ENCODE measurements around the gene FAM200C. TPM values are rescaled to one million over a fixed set of nuclear protein-coding genes. Genes with fewer than 3 reads are reported as not detected.

FAM200C gene
- total and polyA plus RNA-seq, 10 of the 15 experiments (the other 5 are each of a cell fraction or from before 2014, with no cell fraction given), result 1.0 to 5.4 (median 2.2) TPM

- Histone ChIP-seq H3K27me3 (replicated peaks in 1 of 2; ENCODE audit: control insufficient read depth in 2 of 2, insufficient read depth in 2 of 2, low read length in 1 of 2) (no peaks in the 10 kb centered on the region), H3K27ac (ENCODE audit: control insufficient read depth, insufficient read depth) (no peak overlapping the region), H3K36me3 (ENCODE audit: control insufficient read depth in 2 of 2, insufficient read depth in 2 of 2, low read length in 1 of 2) (no peaks in the 10 kb centered on the region; a peak in 1 of 4 replicates), H3K9ac (ENCODE audit: control insufficient read depth, insufficient read depth, low read length) (no peak overlapping the region), H2AFZ (ENCODE audit: control insufficient read depth, low read depth, low read length) (no peak overlapping the region), H3K4me1 (ENCODE audit: control insufficient read depth, insufficient read depth, low read length) (no peaks in the 10 kb centered on the region; the same call in 1 of the 2 replicates), H4K20me1 (ENCODE audit: control insufficient read depth, insufficient read depth) (no peaks in the 10 kb centered on the region), H3K4me3 (no peak overlapping the region), H3K4me2 (ENCODE audit: control insufficient read depth, insufficient read depth) (no peak overlapping the region), H3K79me2 (ENCODE audit: control insufficient read depth, insufficient read depth, low read length) (peaks cover 11% of the 10 kb centered on the region), H3K9me3 (replicated peaks; ENCODE audit: control insufficient read depth, insufficient read depth, low read length) (no peaks in the 10 kb centered on the region)
- CTCF ChIA-PET, result interaction anchor here (10.2 kb wide), 1 partner anchor 375 kb away, joined by 101 read pairs; no protein-coding TSS in a partner anchor
- RAD21 ChIA-PET (ENCODE audit: unreplicated experiment), result interaction anchor here (0.6 to 1.2 kb wide), 5 partner anchors 16 to 317 kb away, joined by 3 to 5 read pairs (median 3); no protein-coding TSS in a partner anchor
- POLR2A ChIA-PET, result interaction anchor here (1.2 to 1.8 kb wide), 2 partner anchors 21 to 25 kb away, joined by 4 to 11 read pairs; partner anchors contain the start of gene SLU7
- BruUV-seq (replicated peaks), result no TSS peak
- FAIRE-seq, result no peak
- intact Hi-C loops (cut with micrococcal nuclease; ENCODE audit: unreplicated experiment), result no loop called here
- no peak for DNase-seq (ENCODE audit: low read depth, low spot score)
- in situ Hi-C loops (cut with MboI), result no loop called here
- WGBS (ENCODE audit: insufficient coverage, insufficient replicate concordance, low lambda C conversion rate, missing lambda C conversion rate), result 100% methylated on average over 1 of the region's 1 CpG
- no peak for ATAC-seq
- SMC1A ChIA-PET (ENCODE audit: uncharacterized antibody, unreplicated experiment), result interaction anchor here (1.0 to 1.4 kb wide), 3 partner anchors 9 to 166 kb away, joined by 3 read pairs; no protein-coding TSS in a partner anchor
- TF ChIP-seq KAT2A (conservative IDR thresholded peaks at IDR 0.05; ENCODE audit: control insufficient read depth, low read depth, low read length) (no peak), E2F8 (IDR thresholded peaks at IDR 0.05; ENCODE audit: low read depth, partially characterized antibody) (no peak), NFXL1 (IDR thresholded peaks at IDR 0.05; ENCODE audit: borderline replicate concordance) (no peak), PAX8 (IDR thresholded peaks at IDR 0.05) (no peak), GATAD2B (conservative IDR thresholded peaks at IDR 0.05; ENCODE audit: low read depth) (no peak), CHD4 (IDR thresholded peaks at IDR 0.05) (no peak), MTA3 (IDR thresholded peaks at IDR 0.05; ENCODE audit: borderline replicate concordance, low read length) (no peak), SMC3 (IDR thresholded peaks at IDR 0.05; ENCODE audit: borderline replicate concordance, low read length) (no peak), RBBP5 (conservative IDR thresholded peaks at IDR 0.05) (no peak), JUND (IDR thresholded peaks at IDR 0.05; ENCODE audit: low read depth, low read length) (no peak), RUNX3 (IDR thresholded peaks at IDR 0.05; ENCODE audit: low read length) (no peak), RAD21 (IDR thresholded peaks at IDR 0.05; ENCODE audit: insufficient read depth, low read depth, low read length) (no peak), RFX5 (IDR thresholded peaks at IDR 0.05; ENCODE audit: low read depth, low read length) (no peak), USF1 (IDR thresholded peaks at IDR 0.05; ENCODE audit: borderline replicate concordance, extremely low read length, insufficient read depth, low read depth, low read length) (no peak), ZNF592 (IDR thresholded peaks at IDR 0.05) (no peak), ELK1 (IDR thresholded peaks at IDR 0.05; ENCODE audit: low read depth, low read length) (no peak), NBN (IDR thresholded peaks at IDR 0.05) (no peak)
Observed at GRCh38 chr5:160397492-160397891, 2.4 kb downstream of the FAM200C start.
